Umbilical cord (tissue), 2 donors: ENCODE results near the gene TUBA1A. TPM values are rescaled to one million over a fixed set of nuclear protein-coding genes. Genes with fewer than 3 reads are reported as not detected.
"Not testable (repeated sequence)": the region's sequence is repeated elsewhere in the genome, so short reads cannot be mapped to it uniquely, and the experiment has no call there.

Source experiments
- DNase-seq: peaks from one replicate; pipeline ENCODE4 v3.0.0-alpha.2; 2015; ENCODE audit warnings: low spot score
- total RNA-seq: library from RNA; depleted of rRNA; stranded (reverse); fragments of >200 nt; gene quantifications from one replicate; pipeline ENCODE4 v1.2.3, GENCODE V29; 2014; ENCODE audit warnings: low replicate concordance; ENCODE audit not compliant: insufficient read depth

Gene TUBA1A
- total RNA-seq, 1 donor from 2014 or later: 562 TPM

- DNase-seq: no peak
Measured at GRCh38 chr12:49160399-49160798, 28.5 kb downstream of the TUBA1A start.

DNA sequence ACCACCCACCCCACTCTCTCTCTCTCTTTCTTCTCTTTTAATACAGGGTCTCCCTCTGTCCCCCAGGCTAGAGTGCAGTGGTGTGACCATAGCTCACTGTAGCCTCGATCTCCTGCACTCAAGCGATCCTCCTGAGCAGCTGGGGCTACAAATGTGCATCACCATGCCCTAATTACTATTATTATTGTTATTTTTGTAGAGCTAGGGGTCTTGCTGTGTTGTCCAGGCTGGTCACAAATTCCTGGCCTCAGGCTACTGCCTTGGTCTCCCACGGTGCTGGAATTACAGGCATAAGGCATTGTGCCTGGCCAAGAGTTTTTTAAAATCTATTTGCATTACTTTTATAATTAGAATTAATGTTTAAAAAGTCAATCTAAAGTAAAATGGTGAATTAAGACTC lies 34.7 kb downstream of the TUBA1A start:
- no peak for DNase-seq

- no peak for DNase-seq
Measured at GRCh38 chr12:49147384-49147783, 41.5 kb downstream of the TUBA1A start.

GRCh38 chr12:49146406-49146805 lies 42.5 kb downstream of the TUBA1A start:
- DNase-seq: no peak

GRCh38 chr12:49144384-49144783 lies 44.5 kb downstream of the TUBA1A start:
- no peak for DNase-seq

- DNase-seq: no peak
Measured at GRCh38 chr12:49138999-49139398, 49.9 kb downstream of the TUBA1A start.

DNA sequence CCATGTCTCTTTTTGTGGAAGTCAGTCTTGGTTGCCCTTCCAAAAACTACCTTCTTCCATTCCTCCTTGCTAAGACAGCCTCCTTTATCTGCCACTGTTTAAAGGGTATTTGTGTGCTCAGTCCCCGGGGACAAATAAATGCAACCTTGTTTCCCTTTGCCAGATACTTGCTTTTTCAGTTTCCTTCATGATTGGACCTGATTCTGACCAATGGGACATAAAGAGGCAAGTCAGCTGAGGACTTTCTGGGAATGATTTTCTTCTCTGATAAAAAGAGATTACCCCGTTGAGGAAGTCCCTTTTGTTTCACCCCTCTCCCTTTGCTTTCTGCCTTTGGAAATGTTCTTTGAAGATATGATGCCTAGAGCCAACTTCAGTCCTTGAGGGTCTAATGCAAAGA lies 50.3 kb downstream of the TUBA1A start:
- no peak for DNase-seq

DNA sequence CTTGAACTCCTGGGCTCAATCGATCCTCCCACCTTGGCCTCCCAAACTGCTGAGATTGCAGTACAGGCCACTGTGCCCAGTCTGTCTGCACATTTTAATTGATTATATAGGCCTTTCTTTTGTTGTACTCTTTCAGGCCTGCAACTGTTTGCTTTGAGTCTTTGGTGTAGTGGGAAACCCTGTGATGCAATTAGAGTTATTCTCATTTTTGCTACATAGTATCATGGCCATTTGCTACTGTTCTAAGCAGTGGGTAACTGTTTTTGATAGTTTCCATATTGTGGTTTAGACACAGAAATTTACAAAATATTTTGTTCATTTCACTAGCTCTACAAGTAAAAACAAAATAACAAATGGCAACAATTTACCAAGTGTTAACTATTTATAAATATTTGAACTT lies 51.4 kb downstream of the TUBA1A start:
- DNase-seq: no peak

- DNase-seq: not testable (repeated sequence)
Measured at GRCh38 chr12:49136997-49137396, 51.9 kb downstream of the TUBA1A start.

Other genes with a start within 250 kb of the TUBA1A start
- 25.3 TPM for gene ARF3, start 231.6 kb downstream of the TUBA1A start, total RNA-seq
- 0.72 TPM for gene WNT10B, start 217.3 kb downstream of the TUBA1A start, total RNA-seq
- not detected for gene WNT1, start 210.8 kb downstream of the TUBA1A start, total RNA-seq
- gene DDN, start 189.7 kb downstream of the TUBA1A start, total RNA-seq: 5.5 TPM
- 52.7 TPM for gene PRKAG1, start 170.3 kb downstream of the TUBA1A start, total RNA-seq
- 22.4 TPM for gene KMT2D, start 128.3 kb downstream of the TUBA1A start, total RNA-seq
- gene RHEBL1, start 119.1 kb downstream of the TUBA1A start, total RNA-seq: 3.9 TPM
- 2.9 TPM for gene DHH, start 94.3 kb downstream of the TUBA1A start, total RNA-seq
- 64.8 TPM for gene LMBR1L, start 78.2 kb downstream of the TUBA1A start, total RNA-seq
- gene TUBA1B, start 57.7 kb downstream of the TUBA1A start, total RNA-seq: 560 TPM
- gene TUBA1C, start 76.0 kb upstream of the TUBA1A start, total RNA-seq: 64.3 TPM
- 0.72 TPM for gene PRPH, start 106.1 kb upstream of the TUBA1A start, total RNA-seq
- gene TROAP, start 134.2 kb upstream of the TUBA1A start, total RNA-seq: 6.3 TPM
- gene C1QL4, start 148.1 kb upstream of the TUBA1A start, total RNA-seq: 1.4 TPM
- gene DNAJC22, start 157.8 kb upstream of the TUBA1A start, total RNA-seq: 5.1 TPM
- gene SPATS2, start 178.4 kb upstream of the TUBA1A start, total RNA-seq: 12.3 TPM